Calu3 (cell line): ENCODE results near the gene BMP6. TPM values are rescaled to one million over a fixed set of nuclear protein-coding genes. Genes with fewer than 3 reads are reported as not detected.
A peak's percentile ranks its signal among the peaks of the same experiment; 100 is the strongest.

Source experiments
- BruUV-seq: library from RNA; stranded (reverse); fragments of 400-500 nt; replicated peaks from 2 replicates; lab custom pipeline; 2021; lab: Mats Ljungman, UMichigan
- CTCF ChIA-PET: fragments of 300-600 bp; sonication (Branson Sonifier 250); formaldehyde crosslinking; loops from one replicate; lab custom pipeline; 2022; ENCODE audit warnings: antibody characterized with exemption; lab: Charles Lee
- DNase-seq: peaks from one replicate; pipeline ENCODE4 v3.0.0; 2022
- H3K27ac Mint-ChIP-seq: one replicate; pipeline ENCODE4 v1.8.0; 2022; ENCODE audit warnings: mixed read lengths; ENCODE audit not compliant: unreplicated experiment
- H3K27me3 Mint-ChIP-seq: one replicate; pipeline ENCODE4 v1.8.0; 2022; ENCODE audit warnings: mixed read lengths; ENCODE audit not compliant: unreplicated experiment
- H3K36me3 Mint-ChIP-seq: one replicate; pipeline ENCODE4 v1.8.0; 2022; ENCODE audit warnings: mild to moderate bottlenecking, moderate library complexity, mixed read lengths; ENCODE audit not compliant: insufficient read depth, unreplicated experiment
- H3K4me1 Mint-ChIP-seq: one replicate; pipeline ENCODE4 v1.8.0; 2022; ENCODE audit warnings: mild to moderate bottlenecking, low read depth, mixed read lengths; ENCODE audit not compliant: unreplicated experiment
- H3K4me3 Mint-ChIP-seq: one replicate; pipeline ENCODE4 v1.8.0; 2022; ENCODE audit warnings: mild to moderate bottlenecking, low read depth, moderate library complexity, mixed read lengths; ENCODE audit not compliant: unreplicated experiment
- H3K9me3 Mint-ChIP-seq: one replicate; pipeline ENCODE4 v1.8.0; 2022; ENCODE audit warnings: low read depth, mixed read lengths; ENCODE audit not compliant: unreplicated experiment
- intact Hi-C: fragments of 100-400 bp; cut with micrococcal nuclease; formaldehyde crosslinking; loops from one replicate; pipeline ENCODE4 v1.10.0; 2022; ENCODE audit not compliant: unreplicated experiment
- total RNA-seq: library from RNA; stranded (reverse); gene quantifications from 2 replicates; pipeline ENCODE4 v1.2.3, GENCODE V29; 2022
- TF ChIP-seq, protein P1 (sequence below): fragments of 200-600 bp; IDR thresholded peaks from one replicate; pipeline ENCODE4 v1.8.0; 2022; ENCODE audit warnings: antibody characterized with exemption; ENCODE audit not compliant: unreplicated experiment

BMP6 gene
- total RNA-seq, 1 experiment from 2014 or later: 0.17 TPM

GRCh38 chr6:7691021-7691420 lies 34.9 kb upstream of the BMP6 start:
- CTCF ChIA-PET: no interaction called here
- no peak for DNase-seq
- Mint-ChIP-seq H3K36me3 (no peaks in the 10 kb centered on the region), H3K4me1 (peaks cover 10% of the 10 kb centered on the region), H3K27ac (no peak overlapping the region), H3K4me3 (no peak overlapping the region), H3K27me3 (no peaks in the 10 kb centered on the region), H3K9me3 (no peaks in the 10 kb centered on the region)
- BruUV-seq: no TSS peak
- intact Hi-C loops: no loop called here
- TF ChIP-seq, protein P1, sequence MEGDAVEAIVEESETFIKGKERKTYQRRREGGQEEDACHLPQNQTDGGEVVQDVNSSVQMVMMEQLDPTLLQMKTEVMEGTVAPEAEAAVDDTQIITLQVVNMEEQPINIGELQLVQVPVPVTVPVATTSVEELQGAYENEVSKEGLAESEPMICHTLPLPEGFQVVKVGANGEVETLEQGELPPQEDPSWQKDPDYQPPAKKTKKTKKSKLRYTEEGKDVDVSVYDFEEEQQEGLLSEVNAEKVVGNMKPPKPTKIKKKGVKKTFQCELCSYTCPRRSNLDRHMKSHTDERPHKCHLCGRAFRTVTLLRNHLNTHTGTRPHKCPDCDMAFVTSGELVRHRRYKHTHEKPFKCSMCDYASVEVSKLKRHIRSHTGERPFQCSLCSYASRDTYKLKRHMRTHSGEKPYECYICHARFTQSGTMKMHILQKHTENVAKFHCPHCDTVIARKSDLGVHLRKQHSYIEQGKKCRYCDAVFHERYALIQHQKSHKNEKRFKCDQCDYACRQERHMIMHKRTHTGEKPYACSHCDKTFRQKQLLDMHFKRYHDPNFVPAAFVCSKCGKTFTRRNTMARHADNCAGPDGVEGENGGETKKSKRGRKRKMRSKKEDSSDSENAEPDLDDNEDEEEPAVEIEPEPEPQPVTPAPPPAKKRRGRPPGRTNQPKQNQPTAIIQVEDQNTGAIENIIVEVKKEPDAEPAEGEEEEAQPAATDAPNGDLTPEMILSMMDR: no peak

- Mint-ChIP-seq H3K4me1 (peaks cover 10% of the 10 kb centered on the region), H3K27ac (peak overlapping the region; percentile 66), H3K27me3 (no peaks in the 10 kb centered on the region), H3K36me3 (no peaks in the 10 kb centered on the region), H3K4me3 (peak overlapping the region; percentile 30), H3K9me3 (no peaks in the 10 kb centered on the region)
- intact Hi-C loops: no loop called here
- CTCF ChIA-PET: no interaction called here
- no TSS peak for BruUV-seq
- DNase-seq: peak; percentile 29
- TF ChIP-seq, protein P1: no peak
These were observed 34.0 kb upstream of the BMP6 start for GRCh38 chr6:7691675-7692452.

DNA sequence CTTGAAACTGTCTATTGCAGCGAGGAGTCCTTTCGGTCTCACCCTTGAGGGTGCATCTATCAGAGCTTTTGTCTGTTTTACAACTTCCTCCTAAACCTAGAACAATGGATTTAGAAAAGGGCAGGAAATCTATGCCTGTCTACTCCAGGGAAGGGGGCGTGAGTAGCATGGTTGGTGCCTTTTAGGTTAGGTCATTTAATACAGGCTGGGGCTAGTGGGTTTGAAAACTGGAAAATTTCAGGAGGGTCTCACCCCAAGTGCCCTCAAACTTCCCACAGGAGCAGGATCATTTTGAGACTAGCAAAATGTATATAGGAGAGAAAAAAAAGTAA lies 33.5 kb upstream of the BMP6 start:
- BruUV-seq: no TSS peak
- intact Hi-C loops: no loop called here
- Mint-ChIP-seq H3K27ac (peak overlapping the region; percentile 66), H3K27me3 (no peaks in the 10 kb centered on the region), H3K4me1 (peaks cover 10% of the 10 kb centered on the region), H3K9me3 (no peaks in the 10 kb centered on the region), H3K4me3 (peak overlapping the region; percentile 30), H3K36me3 (no peaks in the 10 kb centered on the region)
- no peak for DNase-seq
- TF ChIP-seq, protein P1: no peak
- CTCF ChIA-PET: no interaction called here

GRCh38 chr6:7693827-7694226 lies 32.1 kb upstream of the BMP6 start:
- no TSS peak for BruUV-seq
- TF ChIP-seq, protein P1: no peak
- Mint-ChIP-seq H3K27ac (no peak overlapping the region), H3K9me3 (no peaks in the 10 kb centered on the region), H3K36me3 (no peaks in the 10 kb centered on the region), H3K27me3 (no peaks in the 10 kb centered on the region), H3K4me1 (peaks cover 10% of the 10 kb centered on the region), H3K4me3 (no peak overlapping the region)
- CTCF ChIA-PET: interaction anchor here (0.7 kb wide), 1 partner anchor 25 kb away, joined by 3 read pairs; no protein-coding TSS in a partner anchor
- DNase-seq: no peak
- intact Hi-C loops: no loop called here
